HEK293 (cell line): Measurements from ENCODE around the gene CACNA1F.

Experiments
- GLIS2 ChIP-seq: fragments of 450-650 bp; formaldehyde crosslinking; IDR thresholded peaks from 2 replicates; pipeline ENCODE4 v1.5.1; 2016; ENCODE audit warnings: missing biosample characterization, missing genetic modification characterization
- MEIS1 ChIP-seq: sonication (generic); formaldehyde crosslinking; IDR thresholded peaks from 2 replicates; pipeline ENCODE4 v1.8.1; 2022; ENCODE audit warnings: missing genetic modification reagents, mild to moderate bottlenecking, borderline replicate concordance
- MYNN ChIP-seq: fragments of 450-650 bp; formaldehyde crosslinking; IDR thresholded peaks from 2 replicates; pipeline ENCODE4 v1.5.1; 2016; ENCODE audit warnings: missing biosample characterization, missing genetic modification characterization, borderline replicate concordance
- MZF1 ChIP-seq: fragments of 450-650 bp; formaldehyde crosslinking; IDR thresholded peaks from 2 replicates; pipeline ENCODE4 v1.5.1; 2017; ENCODE audit warnings: missing biosample characterization, missing genetic modification characterization, borderline replicate concordance
- SETDB1 ChIP-seq: IDR thresholded peaks from one replicate; pipeline ENCODE4 v1.6.1; 2017; ENCODE audit warnings: mild to moderate bottlenecking, low read length, moderate library complexity, mixed read lengths; ENCODE audit not compliant: insufficient read length
- ZBTB7A ChIP-seq: fragments of 450-650 bp; formaldehyde crosslinking; IDR thresholded peaks from 2 replicates; pipeline ENCODE4 v1.5.1; 2016; ENCODE audit warnings: low read depth, missing biosample characterization, missing genetic modification characterization
- ZBTB8A ChIP-seq: fragments of 450-650 bp; formaldehyde crosslinking; IDR thresholded peaks from 2 replicates; pipeline ENCODE4 v1.5.1; 2016; ENCODE audit warnings: missing biosample characterization, missing genetic modification characterization
- ZFP3 ChIP-seq: fragments of 450-650 bp; formaldehyde crosslinking; IDR thresholded peaks from 2 replicates; pipeline ENCODE4 v1.5.1; 2016; ENCODE audit warnings: low read depth, missing biosample characterization, missing genetic modification characterization
- ZNF114 ChIP-seq: fragments of 450-650 bp; formaldehyde crosslinking; IDR thresholded peaks from 2 replicates; pipeline ENCODE4 v1.5.0; 2017; ENCODE audit warnings: missing biosample characterization, missing genetic modification characterization
- ZNF140 ChIP-seq: fragments of 450-650 bp; formaldehyde crosslinking; IDR thresholded peaks from 2 replicates; pipeline ENCODE4 v1.5.1; 2016; ENCODE audit warnings: missing biosample characterization, missing genetic modification characterization
- ZNF19 ChIP-seq: fragments of 450-650 bp; formaldehyde crosslinking; IDR thresholded peaks from 2 replicates; pipeline ENCODE4; 2016; ENCODE audit warnings: missing biosample characterization, missing genetic modification characterization, low read depth
- ZNF2 ChIP-seq: fragments of 450-650 bp; formaldehyde crosslinking; IDR thresholded peaks from 2 replicates; pipeline ENCODE4 v1.5.1; 2016; ENCODE audit warnings: missing biosample characterization, missing genetic modification characterization
- ZNF202 ChIP-seq: fragments of 450-650 bp; formaldehyde crosslinking; IDR thresholded peaks from 2 replicates; pipeline ENCODE4 v1.5.1; 2016; ENCODE audit warnings: missing biosample characterization, missing genetic modification characterization, borderline replicate concordance
- ZNF423 ChIP-seq: fragments of 450-650 bp; formaldehyde crosslinking; IDR thresholded peaks from 2 replicates; pipeline ENCODE4 v1.5.1; 2016; ENCODE audit warnings: missing biosample characterization, missing genetic modification characterization
- ZNF530 ChIP-seq: fragments of 450-650 bp; formaldehyde crosslinking; IDR thresholded peaks from 2 replicates; pipeline ENCODE4 v1.5.1; 2016; ENCODE audit warnings: low read depth, missing biosample characterization, missing genetic modification characterization
- ZNF561 ChIP-seq: fragments of 450-650 bp; IDR thresholded peaks from 2 replicates; pipeline ENCODE4 v1.5.1; 2018; ENCODE audit warnings: missing biosample characterization, missing genetic modification characterization, borderline replicate concordance
- ZNF664 ChIP-seq: fragments of 450-650 bp; formaldehyde crosslinking; IDR thresholded peaks from 2 replicates; pipeline ENCODE4 v1.5.1; 2016; ENCODE audit warnings: missing biosample characterization, missing genetic modification characterization
- ZNF830 ChIP-seq: fragments of 450-650 bp; IDR thresholded peaks from 2 replicates; pipeline ENCODE4 v1.5.0; 2018; ENCODE audit warnings: missing biosample characterization, missing genetic modification characterization, low read depth, mild to moderate bottlenecking, moderate library complexity
- TF ChIP-seq, protein P1 (sequence below): fragments of 450-650 bp; formaldehyde crosslinking; IDR thresholded peaks from 2 replicates; pipeline ENCODE4 v1.5.1; 2016; ENCODE audit warnings: missing biosample characterization, missing genetic modification characterization
- TF ChIP-seq, protein P2 (sequence below): fragments of 450-650 bp; formaldehyde crosslinking; IDR thresholded peaks from 2 replicates; pipeline ENCODE4 v1.5.1; 2017; ENCODE audit warnings: missing biosample characterization, missing genetic modification characterization
- TF ChIP-seq, protein P3 (sequence below): sonication (generic); formaldehyde crosslinking; IDR thresholded peaks from 2 replicates; pipeline ENCODE4 v1.8.1; 2022; ENCODE audit warnings: mild to moderate bottlenecking, moderate library complexity, missing genetic modification reagents
- TF ChIP-seq, protein P4 (sequence below): fragments of 450-650 bp; formaldehyde crosslinking; IDR thresholded peaks from 2 replicates; pipeline ENCODE4 v1.5.1; 2016; ENCODE audit warnings: missing biosample characterization, missing genetic modification characterization
- TF ChIP-seq, protein P5 (sequence below): fragments of 450-650 bp; IDR thresholded peaks from 2 replicates; pipeline ENCODE4 v1.5.1; 2018; ENCODE audit warnings: missing biosample characterization, mild to moderate bottlenecking, missing genetic modification characterization
- TF ChIP-seq, protein P6 (sequence below): fragments of 450-650 bp; formaldehyde crosslinking; IDR thresholded peaks from 2 replicates; pipeline ENCODE4 v1.5.1; 2017; ENCODE audit warnings: missing biosample characterization, missing genetic modification characterization
- TF ChIP-seq, protein P7 (sequence below): fragments of 450-650 bp; formaldehyde crosslinking; IDR thresholded peaks from 2 replicates; pipeline ENCODE4 v1.5.1; 2016; ENCODE audit warnings: missing biosample characterization, missing genetic modification characterization

The CACNA1F gene

DNA sequence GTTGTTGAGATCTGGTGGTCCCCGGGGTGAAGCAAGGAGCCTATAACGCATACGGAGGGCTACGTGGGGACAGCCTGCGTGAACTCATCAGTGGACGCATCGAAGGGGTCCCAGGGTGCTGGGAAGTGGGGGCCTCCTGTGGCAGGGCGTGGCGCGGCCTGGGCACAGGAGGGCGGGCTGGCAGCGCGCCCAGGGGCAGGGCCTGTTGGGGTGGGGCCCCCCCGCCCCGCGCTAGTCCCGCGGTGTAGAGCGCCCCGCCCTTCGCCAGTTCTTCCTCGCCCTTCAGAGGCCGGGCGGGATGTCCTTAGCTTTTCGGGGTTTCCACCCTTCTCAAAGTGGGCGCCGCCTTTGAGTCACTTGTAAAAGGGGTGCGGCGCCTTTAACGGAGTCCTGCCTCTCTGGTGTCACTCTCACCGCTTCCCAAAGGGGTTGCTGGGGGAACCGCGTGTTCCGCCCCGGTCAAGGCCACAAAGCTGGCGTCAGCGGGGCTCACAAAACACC lies 60.8 kb downstream of the CACNA1F start (continued):
- TF ChIP-seq ZNF530 (tag by site-specific recombination) (no peak), ZNF140 (no peak), ZNF830 (tag by site-specific recombination) (no peak), ZNF664 (tag by site-specific recombination) (no peak), MYNN (tag by site-specific recombination) (no peak), ZNF561 (tag by site-specific recombination) (peak; percentile 32; the same call in 1 of the 2 replicates), GLIS2 (peak; percentile 96), ZNF114 (no peak), ZBTB8A (tag by site-specific recombination) (peak; percentile 93), ZNF202 (tag by site-specific recombination) (no peak), ZNF423 (peak; percentile 66), ZNF2 (tag by site-specific recombination) (0 out of 2 replicates have a peak, but pooled peaks have one; percentile 5), MZF1 (tag by site-specific recombination) (no peak), ZNF19 (tag by site-specific recombination) (no peak), MEIS1 (CRISPR knock-in tag) (no peak), ZBTB7A (tag by site-specific recombination) (no peak; the same call in 1 of the 2 replicates), ZFP3 (tag by site-specific recombination) (no peak), SETDB1 (no peak)
- TF ChIP-seq, protein P1, sequence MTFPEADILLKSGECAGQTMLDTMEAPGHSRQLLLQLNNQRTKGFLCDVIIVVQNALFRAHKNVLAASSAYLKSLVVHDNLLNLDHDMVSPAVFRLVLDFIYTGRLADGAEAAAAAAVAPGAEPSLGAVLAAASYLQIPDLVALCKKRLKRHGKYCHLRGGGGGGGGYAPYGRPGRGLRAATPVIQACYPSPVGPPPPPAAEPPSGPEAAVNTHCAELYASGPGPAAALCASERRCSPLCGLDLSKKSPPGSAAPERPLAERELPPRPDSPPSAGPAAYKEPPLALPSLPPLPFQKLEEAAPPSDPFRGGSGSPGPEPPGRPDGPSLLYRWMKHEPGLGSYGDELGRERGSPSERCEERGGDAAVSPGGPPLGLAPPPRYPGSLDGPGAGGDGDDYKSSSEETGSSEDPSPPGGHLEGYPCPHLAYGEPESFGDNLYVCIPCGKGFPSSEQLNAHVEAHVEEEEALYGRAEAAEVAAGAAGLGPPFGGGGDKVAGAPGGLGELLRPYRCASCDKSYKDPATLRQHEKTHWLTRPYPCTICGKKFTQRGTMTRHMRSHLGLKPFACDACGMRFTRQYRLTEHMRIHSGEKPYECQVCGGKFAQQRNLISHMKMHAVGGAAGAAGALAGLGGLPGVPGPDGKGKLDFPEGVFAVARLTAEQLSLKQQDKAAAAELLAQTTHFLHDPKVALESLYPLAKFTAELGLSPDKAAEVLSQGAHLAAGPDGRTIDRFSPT (tag by site-specific recombination): peak; percentile 70; the same call in 1 of the 2 replicates
- TF ChIP-seq, protein P2, sequence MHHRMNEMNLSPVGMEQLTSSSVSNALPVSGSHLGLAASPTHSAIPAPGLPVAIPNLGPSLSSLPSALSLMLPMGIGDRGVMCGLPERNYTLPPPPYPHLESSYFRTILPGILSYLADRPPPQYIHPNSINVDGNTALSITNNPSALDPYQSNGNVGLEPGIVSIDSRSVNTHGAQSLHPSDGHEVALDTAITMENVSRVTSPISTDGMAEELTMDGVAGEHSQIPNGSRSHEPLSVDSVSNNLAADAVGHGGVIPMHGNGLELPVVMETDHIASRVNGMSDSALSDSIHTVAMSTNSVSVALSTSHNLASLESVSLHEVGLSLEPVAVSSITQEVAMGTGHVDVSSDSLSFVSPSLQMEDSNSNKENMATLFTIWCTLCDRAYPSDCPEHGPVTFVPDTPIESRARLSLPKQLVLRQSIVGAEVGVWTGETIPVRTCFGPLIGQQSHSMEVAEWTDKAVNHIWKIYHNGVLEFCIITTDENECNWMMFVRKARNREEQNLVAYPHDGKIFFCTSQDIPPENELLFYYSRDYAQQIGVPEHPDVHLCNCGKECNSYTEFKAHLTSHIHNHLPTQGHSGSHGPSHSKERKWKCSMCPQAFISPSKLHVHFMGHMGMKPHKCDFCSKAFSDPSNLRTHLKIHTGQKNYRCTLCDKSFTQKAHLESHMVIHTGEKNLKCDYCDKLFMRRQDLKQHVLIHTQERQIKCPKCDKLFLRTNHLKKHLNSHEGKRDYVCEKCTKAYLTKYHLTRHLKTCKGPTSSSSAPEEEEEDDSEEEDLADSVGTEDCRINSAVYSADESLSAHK (tag by site-specific recombination): no peak
- TF ChIP-seq, protein P3, sequence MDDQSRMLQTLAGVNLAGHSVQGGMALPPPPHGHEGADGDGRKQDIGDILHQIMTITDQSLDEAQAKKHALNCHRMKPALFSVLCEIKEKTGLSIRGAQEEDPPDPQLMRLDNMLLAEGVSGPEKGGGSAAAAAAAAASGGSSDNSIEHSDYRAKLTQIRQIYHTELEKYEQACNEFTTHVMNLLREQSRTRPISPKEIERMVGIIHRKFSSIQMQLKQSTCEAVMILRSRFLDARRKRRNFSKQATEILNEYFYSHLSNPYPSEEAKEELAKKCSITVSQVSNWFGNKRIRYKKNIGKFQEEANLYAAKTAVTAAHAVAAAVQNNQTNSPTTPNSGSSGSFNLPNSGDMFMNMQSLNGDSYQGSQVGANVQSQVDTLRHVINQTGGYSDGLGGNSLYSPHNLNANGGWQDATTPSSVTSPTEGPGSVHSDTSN: no peak
- TF ChIP-seq, protein P4, sequence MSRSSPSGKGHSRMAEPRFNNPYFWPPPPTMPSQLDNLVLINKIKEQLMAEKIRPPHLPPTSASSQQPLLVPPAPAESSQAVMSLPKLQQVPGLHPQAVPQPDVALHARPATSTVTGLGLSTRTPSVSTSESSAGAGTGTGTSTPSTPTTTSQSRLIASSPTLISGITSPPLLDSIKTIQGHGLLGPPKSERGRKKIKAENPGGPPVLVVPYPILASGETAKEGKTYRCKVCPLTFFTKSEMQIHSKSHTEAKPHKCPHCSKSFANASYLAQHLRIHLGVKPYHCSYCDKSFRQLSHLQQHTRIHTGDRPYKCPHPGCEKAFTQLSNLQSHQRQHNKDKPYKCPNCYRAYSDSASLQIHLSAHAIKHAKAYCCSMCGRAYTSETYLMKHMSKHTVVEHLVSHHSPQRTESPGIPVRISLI (tag by site-specific recombination): no peak
- TF ChIP-seq, protein P5, sequence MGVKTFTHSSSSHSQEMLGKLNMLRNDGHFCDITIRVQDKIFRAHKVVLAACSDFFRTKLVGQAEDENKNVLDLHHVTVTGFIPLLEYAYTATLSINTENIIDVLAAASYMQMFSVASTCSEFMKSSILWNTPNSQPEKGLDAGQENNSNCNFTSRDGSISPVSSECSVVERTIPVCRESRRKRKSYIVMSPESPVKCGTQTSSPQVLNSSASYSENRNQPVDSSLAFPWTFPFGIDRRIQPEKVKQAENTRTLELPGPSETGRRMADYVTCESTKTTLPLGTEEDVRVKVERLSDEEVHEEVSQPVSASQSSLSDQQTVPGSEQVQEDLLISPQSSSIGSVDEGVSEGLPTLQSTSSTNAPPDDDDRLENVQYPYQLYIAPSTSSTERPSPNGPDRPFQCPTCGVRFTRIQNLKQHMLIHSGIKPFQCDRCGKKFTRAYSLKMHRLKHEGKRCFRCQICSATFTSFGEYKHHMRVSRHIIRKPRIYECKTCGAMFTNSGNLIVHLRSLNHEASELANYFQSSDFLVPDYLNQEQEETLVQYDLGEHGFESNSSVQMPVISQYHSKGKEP (tag by site-specific recombination): no peak
- TF ChIP-seq, protein P6, sequence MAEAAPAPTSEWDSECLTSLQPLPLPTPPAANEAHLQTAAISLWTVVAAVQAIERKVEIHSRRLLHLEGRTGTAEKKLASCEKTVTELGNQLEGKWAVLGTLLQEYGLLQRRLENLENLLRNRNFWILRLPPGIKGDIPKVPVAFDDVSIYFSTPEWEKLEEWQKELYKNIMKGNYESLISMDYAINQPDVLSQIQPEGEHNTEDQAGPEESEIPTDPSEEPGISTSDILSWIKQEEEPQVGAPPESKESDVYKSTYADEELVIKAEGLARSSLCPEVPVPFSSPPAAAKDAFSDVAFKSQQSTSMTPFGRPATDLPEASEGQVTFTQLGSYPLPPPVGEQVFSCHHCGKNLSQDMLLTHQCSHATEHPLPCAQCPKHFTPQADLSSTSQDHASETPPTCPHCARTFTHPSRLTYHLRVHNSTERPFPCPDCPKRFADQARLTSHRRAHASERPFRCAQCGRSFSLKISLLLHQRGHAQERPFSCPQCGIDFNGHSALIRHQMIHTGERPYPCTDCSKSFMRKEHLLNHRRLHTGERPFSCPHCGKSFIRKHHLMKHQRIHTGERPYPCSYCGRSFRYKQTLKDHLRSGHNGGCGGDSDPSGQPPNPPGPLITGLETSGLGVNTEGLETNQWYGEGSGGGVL (tag by site-specific recombination): peak; percentile 17; the same call in 1 of the 2 replicates
- TF ChIP-seq, protein P7, sequence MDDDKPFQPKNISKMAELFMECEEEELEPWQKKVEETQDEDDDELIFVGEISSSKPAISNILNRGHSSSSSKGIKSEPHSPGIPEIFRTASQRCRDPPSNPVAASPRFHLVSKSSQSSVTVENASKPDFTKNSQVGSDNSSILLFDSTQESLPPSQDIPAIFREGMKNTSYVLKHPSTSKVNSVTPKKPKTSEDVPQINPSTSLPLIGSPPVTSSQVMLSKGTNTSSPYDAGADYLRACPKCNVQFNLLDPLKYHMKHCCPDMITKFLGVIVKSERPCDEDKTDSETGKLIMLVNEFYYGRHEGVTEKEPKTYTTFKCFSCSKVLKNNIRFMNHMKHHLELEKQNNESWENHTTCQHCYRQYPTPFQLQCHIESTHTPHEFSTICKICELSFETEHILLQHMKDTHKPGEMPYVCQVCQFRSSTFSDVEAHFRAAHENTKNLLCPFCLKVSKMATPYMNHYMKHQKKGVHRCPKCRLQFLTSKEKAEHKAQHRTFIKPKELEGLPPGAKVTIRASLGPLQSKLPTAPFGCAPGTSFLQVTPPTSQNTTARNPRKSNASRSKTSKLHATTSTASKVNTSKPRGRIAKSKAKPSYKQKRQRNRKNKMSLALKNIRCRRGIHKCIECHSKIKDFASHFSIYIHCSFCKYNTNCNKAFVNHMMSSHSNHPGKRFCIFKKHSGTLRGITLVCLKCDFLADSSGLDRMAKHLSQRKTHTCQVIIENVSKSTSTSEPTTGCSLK (tag by site-specific recombination): no peak
